ENCODE data around the gene CCDC182. TPM values are rescaled to one million over a fixed set of nuclear protein-coding genes. Genes with fewer than 3 reads are reported as not detected.

The CCDC182 gene
- total RNA-seq, 1 donor from 2014 or later: not detected

DNA sequence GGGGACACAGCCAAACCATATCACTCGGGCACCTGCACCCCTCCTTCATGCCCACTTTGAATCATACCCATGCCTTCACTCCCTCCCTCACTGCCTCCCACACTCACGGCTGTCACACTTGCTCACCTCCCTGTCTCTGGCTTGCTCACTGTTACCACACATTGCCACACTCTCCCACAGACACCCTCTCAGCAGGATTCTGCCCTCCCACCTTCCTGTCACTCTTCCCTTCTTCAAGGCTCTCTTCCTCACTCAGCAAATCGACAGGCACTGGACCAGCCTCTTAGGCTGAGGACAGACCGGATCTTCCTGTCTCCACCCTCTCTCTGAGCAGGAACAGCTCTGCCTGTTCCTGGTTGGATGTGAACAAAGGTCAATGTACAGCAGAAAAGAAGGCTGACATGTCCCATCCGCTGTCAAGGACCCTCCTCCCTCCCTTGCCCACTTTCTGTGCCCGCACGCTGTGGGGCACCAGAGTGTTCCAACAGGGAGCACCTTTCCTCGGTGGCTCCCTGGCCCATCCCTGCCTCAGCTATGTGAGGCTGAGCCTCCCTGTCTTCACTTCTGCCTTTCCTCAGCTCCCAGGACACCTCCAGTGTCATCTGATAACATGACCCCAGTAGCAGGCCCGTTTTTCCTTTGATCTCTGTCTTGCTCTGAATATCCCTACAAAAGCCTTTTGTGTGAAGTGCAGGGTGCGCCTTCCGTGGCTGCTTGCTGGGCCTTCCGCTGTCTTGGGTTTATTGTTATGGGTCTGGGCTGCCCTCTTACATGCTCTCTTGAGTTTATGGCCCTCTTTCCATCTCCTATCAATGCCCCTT is 47.0 kb downstream of the CCDC182 start:
- DNase-seq (ENCODE audit: extremely low spot score, unreplicated experiment): no peak

DNA sequence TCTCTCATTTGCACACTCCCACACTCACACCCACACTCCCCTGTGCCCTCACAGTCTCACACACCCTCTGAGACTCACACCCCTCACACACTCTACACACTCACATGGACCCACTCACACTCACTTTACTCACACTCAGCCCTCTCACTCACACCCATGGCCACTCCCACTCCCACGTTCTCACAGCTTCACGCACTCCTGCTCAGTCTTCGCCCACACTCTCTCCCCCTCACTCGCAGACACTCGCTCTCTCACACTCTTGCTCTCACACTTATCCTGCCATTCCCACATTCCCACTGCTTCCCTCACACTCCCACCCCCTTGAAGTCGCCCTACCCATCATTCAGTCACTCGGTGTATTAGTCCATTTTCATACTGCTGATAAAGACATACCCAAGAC is 47.9 kb downstream of the CCDC182 start:
- TF ChIP-seq, protein P1, sequence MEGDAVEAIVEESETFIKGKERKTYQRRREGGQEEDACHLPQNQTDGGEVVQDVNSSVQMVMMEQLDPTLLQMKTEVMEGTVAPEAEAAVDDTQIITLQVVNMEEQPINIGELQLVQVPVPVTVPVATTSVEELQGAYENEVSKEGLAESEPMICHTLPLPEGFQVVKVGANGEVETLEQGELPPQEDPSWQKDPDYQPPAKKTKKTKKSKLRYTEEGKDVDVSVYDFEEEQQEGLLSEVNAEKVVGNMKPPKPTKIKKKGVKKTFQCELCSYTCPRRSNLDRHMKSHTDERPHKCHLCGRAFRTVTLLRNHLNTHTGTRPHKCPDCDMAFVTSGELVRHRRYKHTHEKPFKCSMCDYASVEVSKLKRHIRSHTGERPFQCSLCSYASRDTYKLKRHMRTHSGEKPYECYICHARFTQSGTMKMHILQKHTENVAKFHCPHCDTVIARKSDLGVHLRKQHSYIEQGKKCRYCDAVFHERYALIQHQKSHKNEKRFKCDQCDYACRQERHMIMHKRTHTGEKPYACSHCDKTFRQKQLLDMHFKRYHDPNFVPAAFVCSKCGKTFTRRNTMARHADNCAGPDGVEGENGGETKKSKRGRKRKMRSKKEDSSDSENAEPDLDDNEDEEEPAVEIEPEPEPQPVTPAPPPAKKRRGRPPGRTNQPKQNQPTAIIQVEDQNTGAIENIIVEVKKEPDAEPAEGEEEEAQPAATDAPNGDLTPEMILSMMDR (conservative IDR thresholded peaks at IDR 0.05): no peak
- H3K27ac Mint-ChIP-seq: no peak overlapping the region
- no peak for DNase-seq (ENCODE audit: extremely low spot score, unreplicated experiment)
- peaks cover 5% of the 10 kb centered on the region for H3K27me3 Mint-ChIP-seq
- peaks cover 11% of the 10 kb centered on the region for H3K4me1 Mint-ChIP-seq (ENCODE audit: unreplicated experiment)
- peaks cover 4% of the 10 kb centered on the region for H3K9me3 Mint-ChIP-seq
- H3K36me3 Mint-ChIP-seq: peaks cover 3% of the 10 kb centered on the region
- H3K4me3 Mint-ChIP-seq: no peak overlapping the region

More for the DNA sequence above, 47.0 kb downstream of the CCDC182 start:
- peaks cover 11% of the 10 kb centered on the region for H3K4me1 Mint-ChIP-seq (ENCODE audit: unreplicated experiment)
- peaks cover 3% of the 10 kb centered on the region for H3K36me3 Mint-ChIP-seq
- H3K27me3 Mint-ChIP-seq: peaks cover 5% of the 10 kb centered on the region
- peaks cover 4% of the 10 kb centered on the region for H3K9me3 Mint-ChIP-seq
- H3K4me3 Mint-ChIP-seq: no peak overlapping the region
- TF ChIP-seq, protein P1 (conservative IDR thresholded peaks at IDR 0.05): no peak
- no peak overlapping the region for H3K27ac Mint-ChIP-seq

- TF ChIP-seq, protein P1 (conservative IDR thresholded peaks at IDR 0.05): no peak
- Mint-ChIP-seq H3K27ac (no peak overlapping the region), H3K4me3 (no peak overlapping the region), H3K9me3 (peaks cover 4% of the 10 kb centered on the region), H3K4me1 (ENCODE audit: unreplicated experiment) (peaks cover 11% of the 10 kb centered on the region), H3K27me3 (peaks cover 5% of the 10 kb centered on the region), H3K36me3 (peaks cover 3% of the 10 kb centered on the region)
- DNase-seq (ENCODE audit: extremely low spot score, unreplicated experiment): no peak
Measured at GRCh38 chr17:57696050-57696449, 49.0 kb downstream of the CCDC182 start.

Other genes starting within 250 kb of the CCDC182 start
- gene MRPS23, start 104.7 kb upstream of the CCDC182 start, total RNA-seq (ENCODE audit: low replicate concordance): 35.5 and 46.9 TPM in 2 replicates
- 29.8 and 31.3 TPM in 2 replicates for gene CUEDC1, start 210.1 kb upstream of the CCDC182 start, total RNA-seq (ENCODE audit: low replicate concordance)
- gene VEZF1, start 243.0 kb upstream of the CCDC182 start, total RNA-seq (ENCODE audit: low replicate concordance): 53.3 and 73.2 TPM in 2 replicates

All from type B pancreatic cell (in vitro differentiated cells).